Measurements from ENCODE around the gene ZCCHC4.

ZCCHC4 gene

DNA sequence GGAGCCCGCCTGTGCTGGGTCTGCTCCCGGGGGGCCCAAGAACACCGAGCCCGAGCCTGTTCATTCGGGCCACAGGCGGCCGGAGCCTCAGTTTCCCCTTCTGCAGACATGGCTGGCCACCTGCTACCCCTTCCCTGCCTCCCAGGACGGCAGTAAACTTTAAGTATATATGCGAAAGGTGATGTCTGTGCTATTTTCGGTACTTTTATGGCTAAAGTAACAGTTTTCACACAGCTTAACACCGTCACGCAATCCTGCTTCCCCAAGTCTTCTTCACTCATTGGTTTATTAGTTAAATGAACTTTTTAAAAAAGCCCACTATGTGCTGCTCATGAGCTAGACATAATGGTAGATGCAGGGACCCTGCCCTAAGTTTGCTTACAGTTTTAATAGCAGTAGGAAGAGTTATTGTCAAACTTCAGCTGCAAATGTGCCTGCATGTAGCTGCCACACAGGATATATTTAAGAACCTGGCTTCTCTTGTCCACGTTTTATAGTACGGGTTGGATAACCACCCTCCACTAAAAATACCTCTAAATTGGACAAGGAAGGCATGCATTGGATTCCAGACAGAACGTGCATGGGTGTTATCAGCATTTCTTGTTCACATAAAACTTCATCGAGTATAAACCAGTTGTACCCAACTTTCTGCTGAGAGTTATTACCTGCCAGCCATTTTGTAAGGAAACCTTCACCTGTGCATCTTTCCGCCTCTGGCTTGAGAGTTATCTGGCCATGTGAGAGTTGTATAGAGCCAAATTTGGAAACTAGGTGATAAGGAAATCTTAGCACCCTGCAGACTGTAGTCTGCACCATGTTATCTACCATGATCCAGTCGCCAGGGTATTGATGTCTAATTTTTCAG is 65.2 kb downstream of the ZCCHC4 start:
- DNase-seq (ENCODE audit: low read depth in 2 of 2): no peak

DNA sequence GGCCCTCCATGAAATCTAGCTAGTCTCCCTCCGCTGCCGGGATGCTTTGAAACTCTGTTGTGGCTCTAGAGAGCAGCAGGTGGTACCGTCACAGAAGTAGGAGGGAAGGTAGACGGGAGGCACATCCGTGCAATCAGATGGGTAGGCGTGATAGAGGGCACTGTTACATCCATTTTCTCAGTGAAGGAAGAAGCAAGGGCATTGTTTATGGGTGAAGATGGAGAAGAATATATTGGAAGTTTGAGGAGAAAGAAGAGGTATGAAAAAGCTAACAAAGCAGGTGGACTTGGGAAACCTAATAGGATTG is 65.8 kb downstream of the ZCCHC4 start:
- DNase-seq (ENCODE audit: low read depth in 2 of 2): no peak

DNA sequence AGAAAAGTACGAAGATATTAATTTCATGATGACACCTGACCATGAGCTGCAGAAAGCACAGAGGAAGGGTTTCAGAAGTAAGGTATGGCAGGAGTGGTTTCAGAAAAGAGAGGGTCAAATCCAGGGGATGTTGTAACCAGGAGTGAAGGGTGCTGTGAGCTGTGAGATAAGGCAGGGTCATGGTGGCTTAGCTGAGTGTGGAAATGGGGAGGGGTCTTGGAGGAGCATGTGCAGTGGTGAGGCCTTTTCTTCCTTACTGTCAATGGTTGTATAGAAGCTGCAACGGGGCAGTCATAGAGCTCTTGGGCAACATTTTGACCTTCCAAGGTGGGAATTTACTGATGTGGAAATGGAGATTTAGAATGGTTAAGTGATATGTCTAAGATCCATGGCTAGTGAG is 67.0 kb downstream of the ZCCHC4 start:
- no peak for DNase-seq (ENCODE audit: low read depth in 2 of 2)

DNA sequence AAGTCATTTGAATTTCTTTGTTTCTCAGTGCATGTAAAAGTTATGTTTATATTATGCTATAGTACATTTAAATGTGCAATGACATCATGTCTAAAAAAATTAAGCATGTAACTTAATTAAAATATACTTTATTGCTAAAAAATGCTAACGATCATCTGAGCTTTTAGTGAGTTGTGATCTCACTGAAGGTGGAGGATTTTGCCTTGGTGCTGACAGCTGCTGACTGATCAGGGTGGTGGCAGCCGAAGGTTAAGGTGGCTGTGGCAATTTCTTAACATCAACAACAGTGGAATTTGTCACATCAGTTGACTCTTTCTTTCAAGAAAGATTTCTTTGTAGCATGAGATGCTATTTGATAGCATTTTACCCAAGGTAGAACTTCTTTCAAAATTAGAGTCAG is 71.1 kb downstream of the ZCCHC4 start:
- DNase-seq (ENCODE audit: low read depth in 2 of 2): no peak

DNA sequence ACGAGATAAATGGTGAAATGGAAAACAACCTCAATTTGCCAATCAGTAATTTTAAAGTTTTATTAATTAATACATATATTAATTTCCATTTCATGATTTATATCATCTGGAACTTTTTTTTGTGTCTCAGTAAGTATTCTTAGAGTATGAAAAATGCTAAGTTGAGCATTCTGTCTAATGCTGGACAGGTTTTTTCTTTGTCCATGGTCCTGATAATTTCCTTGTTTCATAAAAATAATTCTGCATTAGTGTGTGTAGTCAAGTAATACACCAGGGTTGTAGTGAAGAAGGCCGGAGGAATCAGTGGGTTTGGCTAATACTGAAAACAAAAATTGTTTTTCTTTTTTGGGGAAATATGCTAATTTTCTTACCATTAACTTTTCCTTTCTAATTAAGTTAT is 74.4 kb downstream of the ZCCHC4 start:
- no peak for DNase-seq (ENCODE audit: low read depth in 2 of 2)

DNA sequence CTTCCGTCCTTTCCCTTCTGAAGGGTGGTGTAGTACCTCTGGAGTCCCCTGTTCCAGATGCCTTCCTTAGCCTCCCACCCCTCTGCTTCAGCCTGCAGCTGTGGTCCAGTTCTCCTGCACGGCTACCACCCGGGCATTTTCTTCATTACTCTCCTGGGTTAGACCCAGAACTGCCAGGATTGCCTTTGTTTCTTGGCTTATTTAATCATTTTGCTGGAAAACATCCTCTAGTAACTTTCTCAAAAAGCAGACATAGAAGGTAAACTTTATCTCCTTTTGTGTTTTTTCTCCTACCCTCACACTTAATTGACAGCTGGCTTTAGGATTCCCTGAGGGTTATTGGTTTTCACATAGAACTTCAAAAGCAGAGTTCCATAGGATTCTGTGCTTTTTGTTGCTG is 84.7 kb downstream of the ZCCHC4 start:
- DNase-seq (ENCODE audit: low read depth in 2 of 2): no peak

DNA sequence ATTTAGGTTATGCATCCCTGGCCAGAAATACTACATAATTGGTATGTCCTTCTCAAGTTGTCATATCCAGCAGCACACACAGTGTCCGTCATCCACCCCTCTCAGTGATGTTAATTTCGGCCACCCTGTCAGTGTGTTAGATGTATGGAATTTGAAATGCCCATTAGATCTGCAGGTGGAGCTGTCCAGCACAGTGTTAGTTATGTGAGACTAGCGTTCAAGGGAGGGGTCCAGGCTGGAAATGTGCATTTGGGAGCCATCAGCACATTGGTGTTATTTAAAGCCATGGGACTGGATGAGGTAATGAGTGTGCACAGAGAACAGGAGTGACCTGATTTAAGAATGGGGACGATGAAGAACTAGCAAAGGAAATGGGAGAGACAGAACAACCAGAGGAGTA is 86.9 kb downstream of the ZCCHC4 start:
- no peak for DNase-seq (ENCODE audit: low read depth in 2 of 2)

DNA sequence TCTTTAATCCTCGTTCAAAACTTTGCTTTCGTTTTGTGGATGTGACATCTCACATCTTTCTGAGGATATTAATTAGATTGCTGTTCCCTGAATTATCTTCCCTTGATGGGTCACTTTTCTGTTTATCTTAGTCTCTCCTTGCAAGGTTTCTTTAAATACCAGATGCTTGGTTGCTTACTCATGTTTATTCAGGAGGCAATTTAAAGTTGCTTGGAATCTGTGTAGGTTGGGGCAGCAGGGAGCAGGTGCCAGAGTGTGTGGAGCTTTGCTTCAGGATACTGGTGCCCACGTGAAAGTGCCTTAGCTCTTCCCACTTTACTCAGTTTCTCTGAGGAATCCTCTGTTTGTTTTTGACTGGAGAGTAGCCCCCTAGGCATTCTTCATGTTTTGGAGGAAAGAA is 88.5 kb downstream of the ZCCHC4 start:
- DNase-seq (ENCODE audit: low read depth in 2 of 2): no peak

DNA sequence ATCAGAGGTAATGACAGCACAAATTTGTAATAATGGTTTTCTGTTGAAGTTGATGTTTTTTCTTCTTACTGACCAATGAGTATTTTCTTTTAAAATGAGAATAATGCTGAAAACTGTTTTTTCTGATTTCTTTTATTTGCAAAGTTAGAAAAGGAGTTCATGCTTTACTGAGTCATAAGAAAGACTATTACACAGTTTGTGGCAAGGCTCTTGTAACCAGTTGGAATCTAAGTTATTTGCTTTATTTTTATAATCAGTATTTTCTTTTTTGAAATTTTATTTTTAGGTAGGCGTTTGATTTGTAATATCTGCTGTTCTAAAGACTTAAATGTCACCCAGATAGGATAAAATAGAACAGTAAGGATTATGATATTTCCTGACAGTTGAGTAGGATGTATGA is 89.9 kb downstream of the ZCCHC4 start:
- no peak for DNase-seq (ENCODE audit: low read depth in 2 of 2)

DNA sequence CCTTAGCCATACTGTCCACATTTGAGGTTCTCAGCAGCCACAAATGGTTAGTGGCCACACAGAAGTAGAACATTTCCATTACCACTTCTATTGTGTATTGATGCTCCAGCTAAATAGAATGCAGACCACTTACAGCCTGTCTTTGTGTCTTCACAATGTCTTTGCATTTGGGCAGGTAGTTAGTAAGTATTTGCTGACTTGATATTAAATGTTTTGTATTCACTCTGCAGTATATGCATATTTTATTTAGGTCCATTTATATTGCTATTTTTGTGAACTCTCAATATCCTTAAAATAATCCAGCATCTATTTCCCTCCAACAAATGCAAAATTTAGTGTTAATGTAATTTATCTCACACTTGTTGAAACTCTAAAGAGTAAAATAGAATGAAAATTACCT is 91.1 kb downstream of the ZCCHC4 start:
- no peak for DNase-seq (ENCODE audit: low read depth in 2 of 2)

DNA sequence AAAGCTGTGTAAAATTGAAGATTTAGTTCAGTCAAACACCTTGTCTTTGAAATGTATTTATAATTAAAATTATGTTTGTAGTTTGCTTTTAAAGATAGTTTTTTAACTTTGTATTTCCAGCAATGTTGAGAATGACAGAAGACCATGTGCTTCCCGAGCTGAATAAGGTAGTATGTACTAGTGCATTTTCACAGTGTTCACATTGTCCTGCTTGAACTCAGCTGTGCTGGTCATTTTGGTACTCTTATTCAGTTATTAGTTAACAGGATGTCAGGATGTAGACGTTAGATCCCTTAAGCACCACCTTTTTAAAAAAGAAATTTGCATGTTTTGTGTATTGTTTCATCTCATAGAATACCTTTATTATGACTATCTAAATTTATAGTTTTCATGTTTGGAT is 92.9 kb downstream of the ZCCHC4 start:
- no peak for DNase-seq (ENCODE audit: low read depth in 2 of 2)

DNA sequence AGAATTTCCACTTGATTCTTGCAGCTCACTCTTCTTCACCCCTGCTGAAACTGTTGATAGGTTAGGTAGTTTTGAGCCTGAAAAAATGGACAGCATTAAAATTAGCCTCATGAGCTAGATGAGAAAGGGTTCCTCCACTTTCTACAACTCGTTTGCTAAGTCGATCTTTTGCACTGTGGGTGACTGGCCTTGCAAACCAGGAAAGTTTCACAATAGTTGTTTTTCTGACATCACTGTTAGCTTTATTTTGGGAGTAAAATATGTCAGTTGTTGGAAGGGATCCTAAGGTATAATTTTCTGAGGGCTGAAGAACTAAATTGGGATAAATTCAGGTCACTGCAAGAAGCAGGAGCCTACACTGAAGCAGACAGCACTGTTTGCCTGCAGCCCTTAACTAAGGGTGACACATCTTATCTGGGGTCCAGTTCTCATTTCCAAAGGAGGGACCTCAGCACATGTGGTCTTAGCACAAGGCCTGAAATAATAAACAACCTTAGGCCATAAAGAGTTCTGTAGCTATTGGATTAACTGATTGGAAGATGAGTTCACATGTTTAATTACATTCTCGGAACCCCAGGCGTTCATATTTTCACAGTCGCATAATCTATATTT is 93.6 kb downstream of the ZCCHC4 start:
- no peak for DNase-seq (ENCODE audit: low read depth in 2 of 2)

DNA sequence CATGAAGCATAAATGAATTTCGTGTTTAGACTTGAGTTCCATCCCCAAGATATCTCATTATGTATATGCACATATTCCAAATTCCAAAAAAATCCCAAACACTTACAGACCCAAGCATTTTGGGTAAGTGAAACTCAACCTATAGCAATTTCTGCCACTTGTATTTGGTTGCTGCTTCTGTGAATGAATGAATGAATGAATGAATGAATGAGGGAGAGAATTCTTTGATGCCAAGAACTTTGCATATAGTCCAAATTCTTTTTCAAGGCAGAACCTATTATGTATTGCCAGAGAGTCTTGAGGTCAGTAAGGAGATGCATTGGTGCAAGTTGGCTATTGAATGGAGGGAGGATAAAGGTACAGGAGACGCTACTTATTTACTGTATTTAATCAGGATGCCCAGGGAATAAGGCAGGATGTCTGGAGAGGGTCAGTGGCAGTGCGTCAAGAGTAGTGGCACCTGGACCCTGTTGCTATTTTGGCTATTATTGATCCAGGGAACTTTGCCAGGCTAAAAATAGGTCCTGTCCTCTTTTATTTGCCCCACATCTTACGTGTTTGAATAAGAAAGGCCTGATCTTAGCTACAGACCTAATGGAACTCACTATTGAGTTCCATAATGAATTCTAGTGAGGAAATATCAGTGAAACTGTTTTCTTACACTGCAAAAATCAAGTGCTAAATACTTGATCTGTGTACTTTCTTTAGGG is 98.4 kb downstream of the ZCCHC4 start:
- DNase-seq (ENCODE audit: low read depth in 2 of 2): no peak

DNA sequence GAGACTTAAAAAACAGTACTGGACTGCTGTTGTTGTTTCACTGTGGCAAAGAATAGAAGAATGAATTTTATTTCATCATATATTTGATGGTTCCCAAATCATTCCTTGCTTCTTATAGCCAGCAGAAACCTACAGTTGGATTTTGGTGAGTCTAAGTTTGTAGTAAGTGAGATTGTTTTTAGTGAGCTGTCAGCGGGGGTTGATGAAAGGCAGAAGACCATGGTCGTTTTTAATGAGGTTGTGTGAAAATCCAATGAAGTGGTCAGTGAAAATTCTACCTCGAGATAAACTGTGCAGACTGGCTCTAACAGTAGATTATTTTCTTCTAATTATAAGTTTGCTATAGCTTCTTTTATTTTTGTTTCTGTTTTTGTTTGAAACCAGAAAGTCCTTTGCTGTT is 100.7 kb downstream of the ZCCHC4 start:
- no peak for DNase-seq (ENCODE audit: low read depth in 2 of 2)

DNA sequence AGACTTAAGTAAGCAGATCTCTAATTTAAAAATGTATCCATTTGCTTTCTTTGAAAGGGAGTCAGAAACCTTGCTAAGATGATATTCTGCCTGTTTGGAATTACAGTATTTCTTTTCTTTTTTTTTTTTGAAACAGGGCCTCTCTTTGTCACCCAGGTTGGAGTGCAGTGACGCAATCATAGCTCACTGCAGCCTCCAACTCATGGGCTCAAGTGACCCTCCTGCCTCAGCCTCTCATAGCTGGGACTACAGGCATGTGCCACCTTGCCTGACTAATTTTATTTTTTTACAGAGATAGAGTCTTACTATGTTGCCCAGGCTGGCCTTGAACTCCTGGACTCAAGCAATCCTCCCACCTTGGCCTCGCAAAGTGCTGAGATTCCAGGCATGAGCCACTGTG is 104.4 kb downstream of the ZCCHC4 start:
- no peak for DNase-seq (ENCODE audit: low read depth in 2 of 2)
